ENCODE measurements around the gene SLC6A14.

Gene SLC6A14

DNA sequence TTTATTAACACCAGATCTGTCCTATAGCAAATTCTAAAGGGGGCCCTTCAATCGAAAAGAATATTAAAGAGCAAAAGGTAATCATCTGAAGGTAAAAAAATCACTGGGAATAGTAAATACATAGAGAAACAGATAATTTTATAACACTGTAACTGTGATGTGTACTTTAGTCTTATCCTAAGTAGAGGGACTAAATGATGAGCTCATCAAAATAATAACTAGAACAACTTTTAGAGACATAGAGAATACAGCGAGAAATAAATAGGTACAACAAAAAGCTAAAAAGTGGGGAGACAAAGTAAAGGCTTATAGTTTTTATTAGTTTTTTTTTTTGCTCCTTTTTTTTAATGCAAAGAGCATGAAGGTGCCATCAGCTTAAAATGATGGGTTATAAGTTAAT, 43.7 kb downstream of the SLC6A14 start:
- Histone ChIP-seq H3K4me1 (ENCODE audit: control insufficient read depth, insufficient read depth, low read length) (no peaks in the 10 kb centered on the region), H3K4me3 (ENCODE audit: low read length in 2 of 2) (no peak overlapping the region), H3K27me3 (ENCODE audit: control insufficient read depth in 1 of 2, insufficient read depth in 2 of 2, low read length in 2 of 2) (peaks cover 0 to 5% of the 10 kb centered on the region in 2 donors), H3K27ac (ENCODE audit: low read length) (no peak overlapping the region), H3K36me3 (ENCODE audit: control insufficient read depth in 2 of 2, insufficient read depth in 2 of 2, low read length in 2 of 2) (no peaks in the 10 kb centered on the region), H3K9ac (ENCODE audit: low read length in 2 of 2) (no peak overlapping the region), H3K9me3 (ENCODE audit: control insufficient read depth in 2 of 2, low read length in 2 of 2) (no peaks in the 10 kb centered on the region)

DNA sequence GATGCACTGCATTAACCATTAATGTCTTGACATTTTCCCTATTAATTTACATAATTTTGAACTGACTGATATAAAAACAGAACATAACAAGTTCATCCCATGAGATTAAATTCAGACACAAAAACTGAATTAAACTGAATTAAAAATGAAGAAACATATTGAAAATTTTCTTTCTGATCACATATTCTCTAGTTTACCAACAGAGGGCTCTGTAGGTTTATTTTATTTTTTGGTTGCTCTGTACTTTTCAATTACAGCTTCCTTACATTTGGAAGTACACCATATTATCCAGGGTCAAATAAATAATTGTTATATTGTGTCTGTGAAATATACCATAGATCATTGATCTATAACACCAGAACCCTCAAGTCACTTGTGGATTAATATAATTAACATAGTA, 53.7 kb downstream of the SLC6A14 start:
- H3K27me3 ChIP-seq (ENCODE audit: control insufficient read depth in 1 of 2, insufficient read depth in 2 of 2, low read length in 2 of 2): no peaks in the 10 kb centered on the region
- no peaks in the 10 kb centered on the region for H3K9me3 ChIP-seq (ENCODE audit: control insufficient read depth in 2 of 2, low read length in 2 of 2)
- no peaks in the 10 kb centered on the region for H3K36me3 ChIP-seq (ENCODE audit: control insufficient read depth in 2 of 2, insufficient read depth in 2 of 2, low read length in 2 of 2)
- no peak overlapping the region for H3K9ac ChIP-seq (ENCODE audit: low read length in 2 of 2)
- H3K27ac ChIP-seq (ENCODE audit: low read length): no peak overlapping the region
- H3K4me3 ChIP-seq (ENCODE audit: low read length in 2 of 2): no peak overlapping the region
- H3K4me1 ChIP-seq (ENCODE audit: control insufficient read depth, insufficient read depth, low read length): no peaks in the 10 kb centered on the region

DNA sequence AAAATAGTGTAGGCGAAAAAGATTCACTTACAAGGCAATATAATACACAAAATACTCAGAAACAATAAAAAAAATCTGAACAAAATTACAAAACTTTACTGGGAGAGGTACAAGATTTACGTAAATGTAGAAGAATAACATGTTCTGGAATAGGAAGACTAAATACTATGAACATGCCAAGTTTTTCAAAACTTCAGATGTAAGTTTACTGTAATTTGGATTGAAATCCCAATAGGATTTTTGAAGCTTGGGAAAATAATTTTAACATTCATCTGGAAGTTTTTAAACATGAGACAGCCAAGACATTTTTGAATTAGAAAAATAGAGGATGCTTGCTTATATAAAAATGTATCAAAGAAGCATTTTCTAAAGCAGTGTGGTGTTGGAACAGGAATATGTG, 56.9 kb downstream of the SLC6A14 start:
- H3K4me3 ChIP-seq (ENCODE audit: low read length in 2 of 2): no peak overlapping the region
- H3K36me3 ChIP-seq (ENCODE audit: control insufficient read depth in 2 of 2, insufficient read depth in 2 of 2, low read length in 2 of 2): no peaks in the 10 kb centered on the region
- H3K4me1 ChIP-seq (ENCODE audit: control insufficient read depth, insufficient read depth, low read length): no peaks in the 10 kb centered on the region
- no peak overlapping the region for H3K27ac ChIP-seq (ENCODE audit: low read length)
- H3K9me3 ChIP-seq (ENCODE audit: control insufficient read depth in 2 of 2, low read length in 2 of 2): no peaks in the 10 kb centered on the region
- H3K27me3 ChIP-seq (ENCODE audit: control insufficient read depth in 1 of 2, insufficient read depth in 2 of 2, low read length in 2 of 2): no peaks in the 10 kb centered on the region
- no peak overlapping the region for H3K9ac ChIP-seq (ENCODE audit: low read length in 2 of 2)

DNA sequence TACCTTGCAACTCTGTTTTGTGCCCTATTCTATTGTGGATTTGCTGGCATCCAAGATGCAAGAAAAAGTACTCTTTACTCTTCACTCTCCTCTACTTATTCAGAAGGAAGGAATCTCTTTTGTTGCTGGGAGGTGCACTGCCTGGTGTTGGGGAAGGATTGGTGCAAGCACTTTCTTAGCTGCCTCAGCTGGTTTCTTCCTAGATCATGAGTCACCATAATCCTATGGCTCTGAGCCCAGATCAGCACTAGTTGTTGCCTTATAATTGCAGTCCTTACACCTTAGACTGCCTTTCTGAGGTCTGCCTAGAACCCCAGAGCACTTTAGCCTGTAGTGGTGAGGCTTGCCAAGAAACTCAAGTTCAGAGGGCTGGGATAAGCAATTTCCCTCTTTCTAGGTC, 63.4 kb downstream of the SLC6A14 start:
- no peak overlapping the region for H3K27ac ChIP-seq (ENCODE audit: low read length)
- no peak overlapping the region for H3K9ac ChIP-seq (ENCODE audit: low read length in 2 of 2)
- H3K4me3 ChIP-seq (ENCODE audit: low read length in 2 of 2): no peak overlapping the region
- H3K4me1 ChIP-seq (ENCODE audit: control insufficient read depth, insufficient read depth, low read length): no peaks in the 10 kb centered on the region
- H3K9me3 ChIP-seq (ENCODE audit: control insufficient read depth in 2 of 2, low read length in 2 of 2): peaks cover 0 to 3% of the 10 kb centered on the region in 2 donors
- peaks cover 0 to 2% of the 10 kb centered on the region in 2 donors for H3K27me3 ChIP-seq (ENCODE audit: control insufficient read depth in 1 of 2, insufficient read depth in 2 of 2, low read length in 2 of 2)
- H3K36me3 ChIP-seq (ENCODE audit: control insufficient read depth in 2 of 2, insufficient read depth in 2 of 2, low read length in 2 of 2): no peaks in the 10 kb centered on the region

Data from stomach smooth muscle (tissue), 2 donors.